Upper lobe of left lung (tissue), 6 donors: ENCODE results near the gene FOXN3. TPM values are rescaled to one million over a fixed set of nuclear protein-coding genes. Genes with fewer than 3 reads are reported as not detected.

Source experiments
- ATAC-seq, 2 donors: fragments of 200-7000 bp; cut with Tn5 transposase; one replicate each; pipeline ENCODE4 v1.9.1; 2022; ENCODE audit warnings: mild to moderate bottlenecking in 2 of 2, moderate library complexity in 2 of 2; ENCODE audit not compliant: low FRiP score in 2 of 2
- DNase-seq, 2 donors: peaks; one replicate each; pipeline ENCODE4 v3.0.0-alpha.2; 2019 to 2020
- H3K27ac ChIP-seq, 4 donors: fragments of 200-600 bp; sonication (generic); one replicate each; pipeline ENCODE4 v1.5.1; 2016 to 2019
- H3K27me3 ChIP-seq, 4 donors: fragments of 200-600 bp; sonication (generic); one replicate each; pipeline ENCODE4 v1.5.1; 2017 to 2019
- H3K36me3 ChIP-seq, 4 donors: fragments of 200-600 bp; sonication (generic); one replicate each; pipeline ENCODE4 v1.5.1; 2016 to 2019
- H3K4me1 ChIP-seq, 4 donors: fragments of 200-600 bp; sonication (generic); one replicate each; pipeline ENCODE4 v1.5.1; 2018 to 2019
- H3K4me3 ChIP-seq, 4 donors: fragments of 200-600 bp; sonication (generic); one replicate each; pipeline ENCODE4 v1.5.1; 2017 to 2019; ENCODE audit warnings: mild to moderate bottlenecking in 2 of 4, moderate library complexity in 1 of 4
- H3K9me3 ChIP-seq, 4 donors: fragments of 200-600 bp; sonication (generic); one replicate each; pipeline ENCODE4 v1.5.1; 2018 to 2019
- CTCF ChIP-seq, 6 experiments: fragments of 450-650 bp in 4 of 6; fragments of 200-600 bp in 2 of 6; sonication (generic) in 2 of 6; IDR thresholded peaks; one replicate each; pipeline ENCODE4 v1.5.1; 2016 to 2019; ENCODE audit warnings: antibody characterized with exemption in 6 of 6
- EP300 ChIP-seq, 4 donors: sonication (generic); formaldehyde crosslinking; IDR thresholded peaks; one replicate each; pipeline ENCODE4 v1.5.1; 2017; ENCODE audit warnings: antibody characterized with exemption in 4 of 4, control low read depth in 2 of 4
- POLR2A ChIP-seq, 4 donors: fragments of 450-650 bp; IDR thresholded peaks; one replicate each; pipeline ENCODE4 v1.5.1; 2016 to 2017; ENCODE audit warnings: antibody characterized with exemption in 4 of 4, mild to moderate bottlenecking in 2 of 4
- POLR2AphosphoS5 ChIP-seq, 2 donors: sonication (generic); formaldehyde crosslinking; IDR thresholded peaks; one replicate each; pipeline ENCODE4 v1.5.1; 2017; ENCODE audit warnings: antibody characterized with exemption in 2 of 2
- WGBS, 2 donors: methylation state at CpG; one replicate each; pipeline ENCODE4 v1.1.5; 2017 to 2018; 5-methylcytosine and 5-hydroxymethylcytosine counted together
- total RNA-seq, 6 donors: library from RNA; depleted of rRNA in 4 of 6; stranded (reverse); fragments of >200 nt in 4 of 6; gene quantifications; one replicate each; pipeline versions ENCODE4 v1.1.0 to v1.2.1, GENCODE V29; 2016 to 2021
- donor health status: DM: no; HTN: no; CAD: no; lungs with moderate emphysema.
- donor health status: DM: no; HTN: yes; CAD: no; lungs with severe emphysema.

Gene FOXN3
- total RNA-seq, 6 donors from 2014 or later = 63.4 to 115 (median 77.2) TPM

GRCh38 chr14:89424241-89424640, 7.2 kb upstream of the FOXN3 start:
- no peak for TF ChIP-seq POLR2A (IDR thresholded peaks at IDR 0.05)
- TF ChIP-seq POLR2AphosphoS5 (IDR thresholded peaks at IDR 0.05) = no peak
- no peak for TF ChIP-seq CTCF (IDR thresholded peaks at IDR 0.05)
- no peak for TF ChIP-seq EP300 (IDR thresholded peaks at IDR 0.05)
- peaks cover 15 to 31% (median 22%) of the 10 kb centered on the region in 4 donors for H3K4me1 ChIP-seq
- H3K4me3 ChIP-seq = no peak overlapping the region
- 57 to 71% methylated on average over 6 of the region's 6 CpGs for WGBS, 2 donors
- peak overlapping the region in 2 of 4 donors; percentile 40 to 44 for H3K27ac ChIP-seq
- no peaks in the 10 kb centered on the region for H3K36me3 ChIP-seq
- H3K27me3 ChIP-seq = no peaks in the 10 kb centered on the region
- DNase-seq (no peak), ATAC-seq (no peak)
- no peaks in the 10 kb centered on the region for H3K9me3 ChIP-seq

GRCh38 chr14:89422952-89423345, 5.9 kb upstream of the FOXN3 start:
- Histone ChIP-seq H3K9me3 (no peaks in the 10 kb centered on the region), H3K36me3 (no peaks in the 10 kb centered on the region), H3K27ac (peak overlapping the region in 2 of 4 donors; percentile 59 to 64), H3K4me3 (no peak overlapping the region), H3K27me3 (no peaks in the 10 kb centered on the region), H3K4me1 (peaks cover 20 to 35% (median 26%) of the 10 kb centered on the region in 4 donors)
- ATAC-seq = no peak
- WGBS, 2 donors = 62 to 75% methylated on average over 5 of the region's 5 CpGs
- TF ChIP-seq CTCF (IDR thresholded peaks at IDR 0.05) (no peak), EP300 (IDR thresholded peaks at IDR 0.05) (no peak), POLR2AphosphoS5 (IDR thresholded peaks at IDR 0.05) (no peak), POLR2A (IDR thresholded peaks at IDR 0.05) (no peak)
- no peak for DNase-seq

GRCh38 chr14:89422181-89422951, 5.3 kb upstream of the FOXN3 start:
- Histone ChIP-seq H3K4me1 (peaks cover 23 to 35% (median 29%) of the 10 kb centered on the region in 4 donors), H3K9me3 (no peaks in the 10 kb centered on the region), H3K27me3 (no peaks in the 10 kb centered on the region), H3K36me3 (no peaks in the 10 kb centered on the region), H3K27ac (peak overlapping the region in 2 of 4 donors; percentile 59 to 64), H3K4me3 (no peak overlapping the region)
- no peak for TF ChIP-seq EP300 (IDR thresholded peaks at IDR 0.05)
- TF ChIP-seq POLR2AphosphoS5 (IDR thresholded peaks at IDR 0.05) = peak in 1 of 2 donors; percentile 44
- peak in 1 of 2 donors; percentile 81 for DNase-seq
- ATAC-seq = peak in 1 of 2 donors; percentile 56
- WGBS, 2 donors = 53 to 60% methylated on average over 11 of the region's 11 CpGs

- Histone ChIP-seq H3K27me3 (no peaks in the 10 kb centered on the region), H3K4me1 (peaks cover 25 to 35% (median 27%) of the 10 kb centered on the region in 4 donors), H3K9me3 (no peaks in the 10 kb centered on the region), H3K4me3 (no peak overlapping the region), H3K27ac (no peak overlapping the region), H3K36me3 (no peaks in the 10 kb centered on the region)
- TF ChIP-seq POLR2A (IDR thresholded peaks at IDR 0.05) (no peak), EP300 (IDR thresholded peaks at IDR 0.05) (no peak), POLR2AphosphoS5 (IDR thresholded peaks at IDR 0.05) (no peak), CTCF (IDR thresholded peaks at IDR 0.05) (no peak)
- DNase-seq (no peak), ATAC-seq (no peak)
- WGBS, 2 donors = 64 to 67% methylated on average over 3 of the region's 3 CpGs
Measured at GRCh38 chr14:89420502-89420901, 3.5 kb upstream of the FOXN3 start.

- Histone ChIP-seq H3K36me3 (no peaks in the 10 kb centered on the region), H3K27ac (peak overlapping the region in 2 of 4 donors; percentile 30 to 96), H3K4me3 (no peak overlapping the region), H3K9me3 (no peaks in the 10 kb centered on the region), H3K27me3 (no peaks in the 10 kb centered on the region), H3K4me1 (peaks cover 29 to 37% (median 30%) of the 10 kb centered on the region in 4 donors)
- 90 to 94% methylated on average over 6 of the region's 6 CpGs for WGBS, 2 donors
- no peak for DNase-seq
- no peak for ATAC-seq
- TF ChIP-seq EP300 (IDR thresholded peaks at IDR 0.05) = no peak
- no peak for TF ChIP-seq POLR2A (IDR thresholded peaks at IDR 0.05)
- TF ChIP-seq CTCF (IDR thresholded peaks at IDR 0.05) = no peak
- TF ChIP-seq POLR2AphosphoS5 (IDR thresholded peaks at IDR 0.05) = no peak
Measured at GRCh38 chr14:89419973-89420482, 3.0 kb upstream of the FOXN3 start.
